Mucosa of descending colon (tissue), 3 donors: ENCODE measurements around the gene PCK2. TPM values are rescaled to one million over a fixed set of nuclear protein-coding genes. Genes with fewer than 3 reads are reported as not detected.

Experiments
- ATAC-seq: fragments of 200-7000 bp; cut with Tn5 transposase; one replicate; pipeline ENCODE4 v1.9.1; 2020; ENCODE audit warnings: mild to moderate bottlenecking, moderate library complexity
- DNase-seq, 3 donors: peaks; one replicate each; pipeline ENCODE4 v3.0.0-alpha.2; 2020
- H3K36me3 ChIP-seq: fragments of 200-600 bp; one replicate; pipeline ENCODE4 v1.8.0; 2021; ENCODE audit warnings: low read depth, mild to moderate bottlenecking
- H3K4me1 ChIP-seq: fragments of 200-600 bp; one replicate; pipeline ENCODE4 v1.8.0; 2021; ENCODE audit warnings: low read depth, mild to moderate bottlenecking
- H3K4me3 ChIP-seq: fragments of 200-600 bp; one replicate; pipeline ENCODE4 v1.8.0; 2021; ENCODE audit warnings: mild to moderate bottlenecking
- H3K9me3 ChIP-seq: fragments of 200-600 bp; one replicate; pipeline ENCODE4 v1.8.0; 2021; ENCODE audit warnings: mild to moderate bottlenecking
- CTCF ChIP-seq: fragments of 200-600 bp; IDR thresholded peaks from one replicate; pipeline ENCODE4 v1.8.0; 2022; ENCODE audit warnings: antibody characterized with exemption, mild to moderate bottlenecking
- intact Hi-C, 2 donors: fragments of 100-400 bp; cut with DNase I in 1 of 2; cut with micrococcal nuclease in 1 of 2; formaldehyde crosslinking; loops; one replicate each; pipeline versions ENCODE4 v1.11.0 to v1.11.1; 2022; cut with DNase I, micrococcal nuclease
- total RNA-seq, 3 donors: library from RNA; stranded (reverse); fragmentation: NEBNext Ultra II Directional in 2 of 3; extraction: Animal tissue kit (Norgen Biotek cat#: 25700) in 2 of 3; gene quantifications; one replicate each; pipeline versions ENCODE4 v1.2.1 to v1.2.4, GENCODE V29; 2021 to 2023
- donor health status: DM: no; HTN: no; CAD: no; lungs with moderate emphysema.
- donor health status: DM: no; HTN: no; CAD: no.
- donor health status: DM: no; HTN: yes; CAD: no.

PCK2 gene
- total RNA-seq, 3 donors from 2014 or later, result 64.7 to 150 (median 150) TPM

- H3K4me3 ChIP-seq, result no peak overlapping the region
- peaks cover 22% of the 10 kb centered on the region for H3K4me1 ChIP-seq
- H3K9me3 ChIP-seq, result no peaks in the 10 kb centered on the region
- no peak for TF ChIP-seq CTCF
- ATAC-seq (peak; percentile 14), DNase-seq (peak in 2 of 3 donors; percentile 40)
- intact Hi-C loops, result no loop called here
- H3K36me3 ChIP-seq, result no peaks in the 10 kb centered on the region
Measured at GRCh38 chr14:24072436-24072835, 21.7 kb upstream of the PCK2 start.

- Histone ChIP-seq H3K4me3 (no peak overlapping the region), H3K4me1 (peaks cover 17% of the 10 kb centered on the region), H3K9me3 (no peaks in the 10 kb centered on the region), H3K36me3 (no peaks in the 10 kb centered on the region)
- intact Hi-C loops, result no loop called here
- peak in 2 of 3 donors; percentile 16 to 42 for DNase-seq
- ATAC-seq, result no peak
- TF ChIP-seq CTCF, result no peak
Measured at GRCh38 chr14:24072881-24073877, 20.9 kb upstream of the PCK2 start.

GRCh38 chr14:24074625-24075484 is 19.3 kb upstream of the PCK2 start:
- Histone ChIP-seq H3K36me3 (no peaks in the 10 kb centered on the region), H3K9me3 (no peaks in the 10 kb centered on the region), H3K4me1 (peaks cover 17% of the 10 kb centered on the region), H3K4me3 (no peak overlapping the region)
- ATAC-seq, result peak; percentile 14
- TF ChIP-seq CTCF, result no peak
- peak in 2 of 3 donors; percentile 24 to 35 for DNase-seq
- intact Hi-C loops, result no loop called here

GRCh38 chr14:24075485-24076301 is 18.4 kb upstream of the PCK2 start:
- H3K9me3 ChIP-seq, result no peaks in the 10 kb centered on the region
- H3K4me3 ChIP-seq, result no peak overlapping the region
- DNase-seq (no peak), ATAC-seq (peak; percentile 49)
- H3K4me1 ChIP-seq, result peaks cover 20% of the 10 kb centered on the region
- H3K36me3 ChIP-seq, result no peaks in the 10 kb centered on the region
- intact Hi-C loops, result no loop called here
- no peak for TF ChIP-seq CTCF

GRCh38 chr14:24076302-24076601 is 17.9 kb upstream of the PCK2 start:
- no peak for TF ChIP-seq CTCF
- DNase-seq (no peak), ATAC-seq (no peak)
- intact Hi-C loops, result no loop called here
- Histone ChIP-seq H3K9me3 (no peaks in the 10 kb centered on the region), H3K4me3 (no peak overlapping the region), H3K36me3 (no peaks in the 10 kb centered on the region), H3K4me1 (peaks cover 22% of the 10 kb centered on the region)
